AG09309 (cell line): ENCODE results near the gene CABP5.

Experiments
- DNase-seq: peaks from one replicate; pipeline ENCODE4 v3.0.0-alpha.2; 2010; ENCODE audit warnings: low read depth
- H3K4me3 ChIP-seq: 2 replicates; pipeline ENCODE4 v1.5.1; 2011; ENCODE audit warnings: mild to moderate bottlenecking, low read depth, low read length, moderate library complexity; ENCODE audit not compliant: control insufficient read depth
- CTCF ChIP-seq: IDR thresholded peaks from 2 replicates; pipeline ENCODE4 v1.5.1; 2011; ENCODE audit warnings: mild to moderate bottlenecking, low read depth, low read length, inconsistent platforms; ENCODE audit not compliant: insufficient read depth, control insufficient read depth; ENCODE audit errors: missing control alignments

CABP5 gene

GRCh38 chr19:48053076-48053475 lies 9.2 kb upstream of the CABP5 start:
- no peak overlapping the region for H3K4me3 ChIP-seq
- DNase-seq: no peak
- no peak for TF ChIP-seq CTCF

- no peak for TF ChIP-seq CTCF
- no peak for DNase-seq
- H3K4me3 ChIP-seq: no peak overlapping the region
Measured at GRCh38 chr19:48051335-48052033, 7.6 kb upstream of the CABP5 start.

GRCh38 chr19:48044561-48044960 lies 682 bp upstream of the CABP5 start:
- no peak for TF ChIP-seq CTCF
- DNase-seq: no peak

DNA sequence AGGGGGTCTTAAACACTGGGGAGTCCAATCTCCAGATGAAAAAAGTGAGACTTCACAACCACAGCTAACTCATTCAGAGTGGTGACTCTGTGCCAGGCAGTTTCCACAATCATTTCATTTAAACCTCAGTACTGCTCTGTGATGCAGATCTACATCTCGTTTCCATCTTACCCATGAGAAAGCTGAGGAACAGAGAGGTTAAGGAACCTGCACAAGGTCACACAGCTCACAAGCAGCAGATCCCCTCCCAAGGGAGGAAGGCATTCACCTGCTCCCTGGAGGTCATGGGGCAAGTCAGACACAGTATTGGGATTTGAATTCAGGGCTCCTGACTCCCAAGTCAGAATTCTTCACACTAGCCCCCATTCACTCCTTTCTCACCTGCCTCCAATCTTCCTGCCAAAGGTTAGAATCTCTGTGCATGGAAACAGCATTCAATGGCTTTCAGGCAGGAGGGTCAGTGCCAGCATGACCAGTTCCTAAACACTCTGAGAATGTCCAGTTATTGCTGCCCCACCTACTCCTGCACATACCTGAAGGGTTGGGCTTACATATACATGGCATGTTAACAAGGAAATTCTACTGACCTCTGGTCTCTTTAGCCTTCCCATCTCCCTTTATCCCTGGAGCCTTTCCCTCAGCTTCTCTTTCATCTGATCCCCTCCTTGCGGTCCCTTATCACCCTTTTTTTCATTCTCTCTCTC lies 1.9 kb downstream of the CABP5 start:
- no peak overlapping the region for H3K4me3 ChIP-seq
- DNase-seq: no peak
- TF ChIP-seq CTCF: no peak

More at GRCh38 chr19:48044561-48044960, 682 bp upstream of the CABP5 start:
- H3K4me3 ChIP-seq: no peak overlapping the region

GRCh38 chr19:48036765-48037164 lies 7.1 kb downstream of the CABP5 start:
- no peak overlapping the region for H3K4me3 ChIP-seq
- no peak for TF ChIP-seq CTCF
- DNase-seq: no peak

DNA sequence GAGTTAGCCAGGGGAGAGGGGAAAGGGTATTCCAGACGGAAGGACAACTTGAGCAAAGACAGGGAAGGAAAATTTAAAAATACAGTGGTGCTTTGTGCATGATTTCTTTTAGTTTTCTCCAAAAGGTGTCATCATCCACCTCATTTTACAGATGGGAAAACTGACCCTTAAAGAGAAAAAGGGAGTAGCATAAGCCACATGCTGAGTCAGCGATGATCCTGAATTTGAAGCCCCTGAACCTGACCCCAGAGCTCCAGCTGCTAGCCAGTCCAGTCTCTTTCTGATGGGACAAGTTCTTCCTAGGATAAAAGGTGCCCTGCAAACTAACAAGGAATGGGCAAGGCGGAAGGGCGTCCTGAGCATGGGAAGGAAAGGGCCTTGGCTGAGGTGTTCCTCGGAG lies 10.3 kb downstream of the CABP5 start:
- H3K4me3 ChIP-seq: no peak overlapping the region
- no peak for TF ChIP-seq CTCF
- DNase-seq: no peak
